H1 (cell line): ENCODE results near the gene RSPO3. TPM values are rescaled to one million over a fixed set of nuclear protein-coding genes. Genes with fewer than 3 reads are reported as not detected.

Experiments used
- CTCF ChIA-PET: fragments of 300-600 bp; sonication (Branson Sonifier 250); formaldehyde crosslinking; loops from one replicate; lab custom pipeline; 2021; ENCODE audit not compliant: partially characterized antibody; lab: Charles Lee
- POLR2A ChIA-PET: fragments of 300-600 bp; sonication (Branson Sonifier 250); formaldehyde crosslinking; loops from one replicate; lab custom pipeline; 2021; ENCODE audit warnings: inconsistent platforms; ENCODE audit not compliant: partially characterized antibody; lab: Charles Lee
- DNase-seq, 2 experiments: peaks; one replicate each; pipeline versions ENCODE4 v3.0.0 to v3.0.0-alpha.2; 2010 to 2022; ENCODE audit warnings: low spot score in 2 of 2, low read depth in 1 of 2, mixed read lengths in 1 of 2
- FAIRE-seq: peaks from 2 replicates; lab custom pipeline; 2011; peaks lifted over from hg19 to GRCh38; lab: Jason Lieb, UNC
- H2AFZ ChIP-seq: 2 replicates; pipeline ENCODE4 v1.8.1; 2012; ENCODE audit warnings: low read length, inconsistent platforms
- H2AK5ac ChIP-seq: 2 replicates; pipeline ENCODE4 v1.6.1; 2013; ENCODE audit warnings: low read depth, low read length
- H2BK120ac ChIP-seq: replicated peaks from 2 replicates; pipeline ENCODE3; 2013; ENCODE audit warnings: low read depth, low read length, inconsistent platforms
- H2BK12ac ChIP-seq: 2 replicates; pipeline ENCODE4 v1.6.1; 2013; ENCODE audit warnings: low read depth, low read length
- H2BK15ac ChIP-seq: 2 replicates; pipeline ENCODE4 v1.6.1; 2013; ENCODE audit warnings: low read length
- H2BK20ac ChIP-seq: 2 replicates; pipeline ENCODE4 v1.6.1; 2013; ENCODE audit warnings: low read length
- H2BK5ac ChIP-seq: 2 replicates; pipeline ENCODE4 v1.6.1; 2013; ENCODE audit warnings: low read depth, low read length
- H3K14ac ChIP-seq: 2 replicates; pipeline ENCODE4 v1.6.1; 2013; ENCODE audit warnings: inconsistent platforms; ENCODE audit not compliant: insufficient read length
- H3K18ac ChIP-seq: 2 replicates; pipeline ENCODE4 v1.6.1; 2013; ENCODE audit warnings: low read length; ENCODE audit errors: extremely low read depth
- H3K23ac ChIP-seq: 2 replicates; pipeline ENCODE4 v1.6.1; 2013; ENCODE audit warnings: inconsistent platforms; ENCODE audit not compliant: insufficient read length
- H3K23me2 ChIP-seq: 2 replicates; pipeline ENCODE4 v1.6.1; 2013; ENCODE audit warnings: low read depth, low read length
- H3K27ac ChIP-seq: 2 replicates; pipeline ENCODE4 v1.6.1; 2011; ENCODE audit warnings: low read depth, low read length, inconsistent platforms
- H3K27me3 ChIP-seq, 4 experiments: replicated peaks in 1 of 4; 1 replicate in 1 of 4; 2 replicates in 3 of 4; pipeline versions ENCODE4 v1.6.1 to v1.8.1; 2011 to 2013; ENCODE audit warnings: low read length in 3 of 4, mild to moderate bottlenecking in 3 of 4, inconsistent platforms in 2 of 4, mixed read lengths in 2 of 4, moderate library complexity in 1 of 4; ENCODE audit not compliant: control insufficient read depth in 3 of 4, insufficient read depth in 3 of 4; ENCODE audit errors: extremely low read depth in 1 of 4
- H3K36me3 ChIP-seq, 4 experiments: 2 replicates each; pipeline versions ENCODE4 v1.6.1 to v1.8.1; 2011 to 2013; ENCODE audit warnings: mild to moderate bottlenecking in 4 of 4, low read length in 3 of 4, moderate library complexity in 2 of 4, control low read depth in 1 of 4, inconsistent platforms in 1 of 4; ENCODE audit not compliant: insufficient read depth in 4 of 4, control insufficient read depth in 2 of 4
- H3K4ac ChIP-seq: replicated peaks from 2 replicates; pipeline ENCODE3; 2013; ENCODE audit warnings: low read length, low read depth, mixed read lengths, inconsistent platforms; ENCODE audit not compliant: insufficient read length
- H3K4me1 ChIP-seq, 4 experiments: replicated peaks in 1 of 4; 1 replicate in 1 of 4; 2 replicates in 3 of 4; pipeline versions ENCODE4 v1.6.1 to v1.8.1; 2011 to 2013; ENCODE audit warnings: low read length in 3 of 4, inconsistent platforms in 2 of 4, mixed read lengths in 1 of 4; ENCODE audit not compliant: insufficient read depth in 4 of 4, control insufficient read depth in 3 of 4
- H3K4me2 ChIP-seq, 2 experiments: 2 replicates each; pipeline versions ENCODE4 v1.6.1 to v1.8.1; 2011 to 2013; ENCODE audit warnings: low read depth in 2 of 2, low read length in 2 of 2, control low read depth in 1 of 2, inconsistent platforms in 1 of 2, mild to moderate bottlenecking in 1 of 2; ENCODE audit not compliant: insufficient read depth in 1 of 2
- H3K4me3 ChIP-seq, 4 experiments: fragments of 200-600, 300-600 bp in 1 of 4; sonication (generic), shearing (Covaris generic), sonication (Bioruptor Twin) in 1 of 4; 2 replicates each; pipeline versions ENCODE4 v1.5.1 to v1.8.1; 2011 to 2016; ENCODE audit warnings: low read length in 4 of 4, low read depth in 3 of 4, control low read depth in 2 of 4, inconsistent platforms in 2 of 4, mild to moderate bottlenecking in 2 of 4, mixed read lengths in 1 of 4, moderate library complexity in 1 of 4; ENCODE audit not compliant: insufficient read depth in 2 of 4; ENCODE audit errors: extremely low read depth in 1 of 4
- H3K56ac ChIP-seq: replicated peaks from 2 replicates; pipeline ENCODE3; 2013; ENCODE audit warnings: low read depth, mild to moderate bottlenecking, mixed read lengths, low read length, inconsistent platforms; ENCODE audit not compliant: insufficient read length
- H3K79me1 ChIP-seq: 2 replicates; pipeline ENCODE4 v1.6.1; 2013; ENCODE audit warnings: low read depth, low read length, control low read depth
- H3K79me2 ChIP-seq, 2 experiments: 2 replicates each; pipeline versions ENCODE4 v1.6.1 to v1.8.1; 2012 to 2013; ENCODE audit warnings: low read length in 2 of 2, mild to moderate bottlenecking in 2 of 2, inconsistent platforms in 1 of 2; ENCODE audit not compliant: insufficient read depth in 2 of 2, control insufficient read depth in 1 of 2
- H3K9ac ChIP-seq, 4 experiments: replicated peaks in 1 of 4; 1 replicate in 1 of 4; 2 replicates in 3 of 4; pipeline versions ENCODE4 v1.6.1 to v1.8.1; 2011 to 2013; ENCODE audit warnings: low read depth in 3 of 4, low read length in 3 of 4, control low read depth in 2 of 4, mild to moderate bottlenecking in 2 of 4, moderate library complexity in 2 of 4, inconsistent platforms in 1 of 4; ENCODE audit errors: extremely low read depth in 1 of 4
- H3K9me3 ChIP-seq, 2 experiments: 2 replicates each; pipeline versions ENCODE4 v1.6.1 to v1.8.1; 2012 to 2013; ENCODE audit warnings: mild to moderate bottlenecking in 2 of 2, moderate library complexity in 2 of 2, control low read depth in 1 of 2, inconsistent platforms in 1 of 2, low read depth in 1 of 2, low read length in 1 of 2, mixed read lengths in 1 of 2; ENCODE audit not compliant: insufficient read depth in 2 of 2
- H4K20me1 ChIP-seq, 2 experiments: replicated peaks in 1 of 2; 2 replicates each; pipeline versions ENCODE3 to v1.8.1; 2011 to 2013; ENCODE audit warnings: inconsistent platforms in 2 of 2, low read length in 2 of 2, mild to moderate bottlenecking in 1 of 2; ENCODE audit not compliant: insufficient read depth in 2 of 2, control insufficient read depth in 1 of 2
- H4K5ac ChIP-seq: 2 replicates; pipeline ENCODE4 v1.6.1; 2013; ENCODE audit warnings: low read length, low read depth, mixed read lengths, inconsistent platforms; ENCODE audit not compliant: insufficient read length
- H4K8ac ChIP-seq: 2 replicates; pipeline ENCODE4 v1.8.0; 2013; ENCODE audit warnings: mild to moderate bottlenecking, moderate library complexity, low read length, inconsistent platforms; ENCODE audit not compliant: insufficient read depth; ENCODE audit errors: extremely low read depth
- H4K91ac ChIP-seq: replicated peaks from 2 replicates; pipeline ENCODE3; 2013; ENCODE audit warnings: low read length, mixed read lengths, inconsistent platforms; ENCODE audit not compliant: insufficient read length
- CBX5 ChIP-seq: fragments of 300-800, 300-1000 bp; sonication (generic); IDR thresholded peaks from 2 replicates; pipeline ENCODE4 v1.7.1; 2016; ENCODE audit warnings: antibody characterized with exemption, low read length, low read depth
- CHD1 ChIP-seq: IDR thresholded peaks from 2 replicates; pipeline ENCODE4 v1.6.1; 2012; ENCODE audit warnings: low read depth, low read length, improper control_type of control experiment
- CREB1 ChIP-seq: IDR thresholded peaks from 2 replicates; pipeline ENCODE4 v1.6.1; 2012; ENCODE audit warnings: inconsistent platforms
- CTBP2 ChIP-seq: IDR thresholded peaks from 2 replicates; pipeline ENCODE4 v1.7.0; 2011; ENCODE audit warnings: borderline replicate concordance, mild to moderate bottlenecking, moderate library complexity, mixed read lengths, low read length; ENCODE audit not compliant: insufficient read depth, insufficient read length
- RAD21 ChIP-seq, 2 experiments: IDR thresholded peaks in 1 of 2; conservative IDR thresholded peaks in 1 of 2; 2 replicates each; pipeline ENCODE4 v1.6.1; 2011; ENCODE audit warnings: low read depth in 2 of 2, low read length in 2 of 2, improper control_type of control experiment in 1 of 2, inconsistent platforms in 1 of 2, mild to moderate bottlenecking in 1 of 2, moderate library complexity in 1 of 2
- SP2 ChIP-seq: IDR thresholded peaks from 2 replicates; pipeline ENCODE4 v1.6.1; 2012; ENCODE audit warnings: mild to moderate bottlenecking, low read length, inconsistent platforms
- SP4 ChIP-seq: IDR thresholded peaks from 2 replicates; pipeline ENCODE4 v1.6.1; 2012; ENCODE audit warnings: low read length, inconsistent platforms
- SUZ12 ChIP-seq: fragments of 200-600 bp; sonication (generic); IDR thresholded peaks from 2 replicates; pipeline ENCODE4 v1.6.1; 2012; ENCODE audit warnings: mild to moderate bottlenecking, inconsistent platforms, low read length, moderate library complexity, mixed read lengths
- TAF1 ChIP-seq: IDR thresholded peaks from 2 replicates; pipeline ENCODE4 v1.6.1; 2011; ENCODE audit warnings: mild to moderate bottlenecking, low read depth, low read length
- WGBS, 2 experiments: shearing (Covaris generic) in 1 of 2; methylation state at CpG; one replicate each; pipeline versions ENCODE4 v1.1.6 to v1.1.7; 2013 to 2015; ENCODE audit warnings: low lambda C conversion rate in 2 of 2, mixed read lengths in 2 of 2, inconsistent platforms in 1 of 2, low coverage in 1 of 2, missing lambda C conversion rate in 1 of 2; ENCODE audit not compliant: insufficient replicate concordance in 2 of 2, insufficient coverage in 1 of 2, insufficient read length in 1 of 2; ENCODE audit errors: extremely low coverage in 1 of 2, missing lambda C conversion rate in 1 of 2; 5-methylcytosine and 5-hydroxymethylcytosine counted together
- polyA plus RNA-seq, 7 experiments: library from polyadenylated mRNA; depleted of rRNA in 3 of 7; stranded (reverse) in 5 of 7; unstranded in 2 of 7; fragments of >200 nt in 5 of 7; fragments of 200-250 nt in 2 of 7; gene quantifications; 1 replicate in 5 of 7; 2 replicates in 1 of 7; 4 replicates in 1 of 7; pipeline versions ENCODE4 v1.2.1 to v1.2.3, GENCODE V29; 2011 to 2013; ENCODE audit warnings: missing spikeins in 2 of 7, mixed read lengths in 2 of 7
- total RNA-seq: library from RNA; stranded (reverse); fragmentation: NEBNext Ultra II Directional; extraction: Animal tissue kit (Norgen Biotek cat#: 25700); gene quantifications from 2 replicates; pipeline ENCODE4 v1.2.1, GENCODE V29; 2021
- TF ChIP-seq, protein P1 (sequence below): IDR thresholded peaks from 2 replicates; pipeline ENCODE4 v1.6.1; 2011; ENCODE audit warnings: low read depth, mild to moderate bottlenecking, low read length; ENCODE audit not compliant: insufficient read depth

RSPO3 gene
- total and polyA plus RNA-seq, 2 of the 8 experiments (the other 6 are each of a cell fraction or from before 2014, with no cell fraction given), result not detected

DNA sequence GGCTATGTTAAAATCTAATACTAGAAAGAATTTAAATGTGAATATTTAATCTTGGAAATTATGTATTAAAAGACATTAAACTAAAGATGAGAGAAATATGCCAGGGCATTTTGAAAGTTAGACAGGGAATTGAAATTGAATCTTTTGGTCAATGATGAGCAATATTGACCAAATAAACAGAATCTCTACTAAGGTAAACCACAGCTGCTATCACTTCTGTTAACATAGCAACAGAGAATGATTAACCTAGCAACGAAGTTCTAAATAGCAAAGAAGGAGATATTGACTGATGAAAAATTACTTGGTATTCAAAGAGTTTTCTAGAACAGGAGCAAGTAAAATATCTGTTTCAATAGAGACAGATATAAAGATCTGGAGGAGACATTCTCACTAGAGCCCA, 45.2 kb upstream of the RSPO3 start:
- Histone ChIP-seq H3K23me2 (no peaks in the 10 kb centered on the region), H3K79me1 (no peaks in the 10 kb centered on the region), H3K14ac (no peak overlapping the region), H3K4me3 (no peak overlapping the region), H2BK15ac (no peak overlapping the region), H2BK20ac (no peak overlapping the region), H3K79me2 (no peaks in the 10 kb centered on the region), H3K4me2 (no peak overlapping the region), H2BK120ac (no peak overlapping the region), H3K27me3 (no peaks in the 10 kb centered on the region), H3K4ac (no peak overlapping the region), H4K20me1 (no peaks in the 10 kb centered on the region), H3K23ac (no peak overlapping the region), H4K8ac (no peak overlapping the region), H3K4me1 (peaks cover 0 to 3% (median 0%) of the 10 kb centered on the region in 4 experiments; a peak in 1 of 7 replicates), H2AK5ac (no peak overlapping the region), H3K56ac (no peak overlapping the region), H3K27ac (no peak overlapping the region), H4K5ac (no peak overlapping the region), H2BK12ac (no peak overlapping the region), H3K9ac (no peak overlapping the region), H2AFZ (no peak overlapping the region), H3K36me3 (no peaks in the 10 kb centered on the region), H2BK5ac (no peak overlapping the region), H3K9me3 (no peaks in the 10 kb centered on the region), H4K91ac (no peak overlapping the region)
- POLR2A ChIA-PET, result no interaction called here
- CTCF ChIA-PET, result interaction anchor here (1.0 kb wide), 1 partner anchor 88 kb away, joined by 4 read pairs; no protein-coding TSS in a partner anchor
- DNase-seq, result no peak
- FAIRE-seq, result no peak
- WGBS, 2 experiments, result 96% methylated on average over 1 of the region's 1 CpG; no CpG with 5 or more reads in 1 of the 2 experiments
- TF ChIP-seq SUZ12 (no peak), SP4 (no peak), TAF1 (no peak), SP2 (no peak), CTBP2 (no peak), RAD21 (IDR thresholded peaks at IDR 0.05 in 1 of 2, conservative IDR thresholded peaks at IDR 0.05 in 1 of 2; ENCODE audit: low read depth in 2 of 2, low read length in 2 of 2) (no peak), CHD1 (no peak), CREB1 (no peak), CBX5 (no peak)
- TF ChIP-seq, protein P1, sequence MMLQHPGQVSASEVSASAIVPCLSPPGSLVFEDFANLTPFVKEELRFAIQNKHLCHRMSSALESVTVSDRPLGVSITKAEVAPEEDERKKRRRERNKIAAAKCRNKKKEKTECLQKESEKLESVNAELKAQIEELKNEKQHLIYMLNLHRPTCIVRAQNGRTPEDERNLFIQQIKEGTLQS, result no peak
- TF ChIP-seq, all 59 proteins: peak for 0
- no peak overlapping the region for H3K18ac ChIP-seq
